Endothelial cell of umbilical vein (primary cell): ENCODE measurements around the gene NR6A1. TPM values are rescaled to one million over a fixed set of nuclear protein-coding genes. Genes with fewer than 3 reads are reported as not detected.

Experiments used
- BruUV-seq: library from RNA; stranded (reverse); fragments of 400-500 nt; replicated peaks from 2 replicates; lab custom pipeline; 2021; lab: Mats Ljungman, UMichigan
- CTCF ChIA-PET: fragments of 300-600, 350-600 bp; sonication (Branson Sonifier 250); formaldehyde crosslinking; loops from one replicate; lab custom pipeline; 2021; ENCODE audit warnings: antibody characterized with exemption, inconsistent platforms; lab: Charles Lee
- POLR2A ChIA-PET: fragments of 300-600, 350-600 bp; sonication (Branson Sonifier 250); formaldehyde crosslinking; loops from one replicate; lab custom pipeline; 2021; ENCODE audit warnings: antibody characterized with exemption, inconsistent platforms; lab: Charles Lee
- DNase-seq: peaks from one replicate; pipeline ENCODE4 v3.0.0-alpha.2; 2011; ENCODE audit warnings: low read depth, low spot score
- FAIRE-seq: peaks from 2 replicates; lab custom pipeline; 2011; peaks lifted over from hg19 to GRCh38; lab: Jason Lieb, UNC
- H2AFZ ChIP-seq: 2 replicates; pipeline ENCODE4 v1.6.0; 2012; ENCODE audit warnings: low read depth, low read length, control low read depth, inconsistent platforms
- H3K27ac ChIP-seq: 2 replicates; pipeline ENCODE4 v1.5.1; 2011; ENCODE audit warnings: low read depth, mild to moderate bottlenecking, control low read depth, low read length, moderate library complexity; ENCODE audit not compliant: insufficient read depth
- H3K27me3 ChIP-seq, 2 experiments: 2 replicates each; pipeline versions ENCODE4 v1.6.0 to v1.6.1; 2011; ENCODE audit warnings: low read length in 2 of 2, mixed read lengths in 1 of 2; ENCODE audit not compliant: control insufficient read depth in 2 of 2, insufficient read depth in 2 of 2
- H3K36me3 ChIP-seq, 2 experiments: 2 replicates in 1 of 2; 3 replicates in 1 of 2; pipeline ENCODE4 v1.5.1; 2011; ENCODE audit warnings: low read length in 2 of 2, mild to moderate bottlenecking in 1 of 2, moderate library complexity in 1 of 2; ENCODE audit not compliant: control insufficient read depth in 2 of 2, insufficient read depth in 2 of 2; ENCODE audit errors: extremely low read depth in 1 of 2
- H3K4me1 ChIP-seq: 3 replicates; pipeline ENCODE4 v1.5.1; 2011; ENCODE audit warnings: mild to moderate bottlenecking, low read length; ENCODE audit not compliant: control insufficient read depth, insufficient read depth; ENCODE audit errors: extremely low read depth
- H3K4me2 ChIP-seq: 2 replicates; pipeline ENCODE4 v1.6.1; 2011; ENCODE audit warnings: low read length, control low read depth, mixed read lengths; ENCODE audit not compliant: insufficient read depth
- H3K4me3 ChIP-seq, 3 experiments: fragments of 200-600 bp in 1 of 3; sonication (generic), shearing (Covaris generic) in 1 of 3; replicated peaks in 1 of 3; 2 replicates each; pipeline ENCODE4 v1.5.1; 2011 to 2016; ENCODE audit warnings: control low read depth in 3 of 3, low read length in 3 of 3, mild to moderate bottlenecking in 2 of 3, inconsistent platforms in 1 of 3, low read depth in 1 of 3, moderate library complexity in 1 of 3; ENCODE audit not compliant: insufficient read depth in 1 of 3
- H3K79me2 ChIP-seq: 2 replicates; pipeline ENCODE4 v1.6.0; 2012; ENCODE audit warnings: low read length, inconsistent platforms; ENCODE audit not compliant: control insufficient read depth, insufficient read depth
- H3K9ac ChIP-seq: replicated peaks from 2 replicates; pipeline ENCODE3; 2011; ENCODE audit warnings: low read length, control low read depth; ENCODE audit not compliant: insufficient read depth; ENCODE audit errors: extremely low read depth
- H3K9me1 ChIP-seq: replicated peaks from 3 replicates; pipeline ENCODE4 v1.6.0; 2011; ENCODE audit warnings: mild to moderate bottlenecking, low read length; ENCODE audit not compliant: control insufficient read depth, insufficient read depth; ENCODE audit errors: extremely low read depth
- H3K9me3 ChIP-seq: replicated peaks from 2 replicates; pipeline ENCODE4 v1.5.1; 2012; ENCODE audit warnings: low read length, inconsistent platforms; ENCODE audit not compliant: control insufficient read depth, insufficient read depth
- H4K20me1 ChIP-seq: replicated peaks from 2 replicates; pipeline ENCODE3; 2011; ENCODE audit warnings: mild to moderate bottlenecking, low read length; ENCODE audit not compliant: control insufficient read depth, insufficient read depth; ENCODE audit errors: extremely low read depth
- FOS ChIP-seq: IDR thresholded peaks from 2 replicates; pipeline ENCODE4 v1.6.1; 2011; ENCODE audit warnings: mild to moderate bottlenecking, low read length, moderate library complexity, borderline replicate concordance; ENCODE audit not compliant: insufficient read depth
- GATA2 ChIP-seq: IDR thresholded peaks from 2 replicates; pipeline ENCODE4 v1.7.0; 2011; ENCODE audit warnings: low read depth, mild to moderate bottlenecking, moderate library complexity, mixed read lengths, low read length; ENCODE audit not compliant: insufficient read length, insufficient read depth
- JUN ChIP-seq: IDR thresholded peaks from 2 replicates; pipeline ENCODE4 v1.6.1; 2011; ENCODE audit warnings: borderline replicate concordance, low read depth; ENCODE audit not compliant: insufficient read length, insufficient read depth
- MAX ChIP-seq: IDR thresholded peaks from 2 replicates; pipeline ENCODE4 v1.6.1; 2011; ENCODE audit not compliant: insufficient read depth, insufficient read length
- MYC ChIP-seq: IDR thresholded peaks from one replicate; pipeline ENCODE4 v1.6.1; 2011; ENCODE audit warnings: mild to moderate bottlenecking, low read depth, low read length
- POLR2A ChIP-seq: IDR thresholded peaks from 2 replicates; pipeline ENCODE4 v1.6.1; 2012; ENCODE audit warnings: low read depth, mild to moderate bottlenecking, control low read depth, low read length
- POLR2AphosphoS5 ChIP-seq: IDR thresholded peaks from 2 replicates; pipeline ENCODE4 v1.6.1; 2012; ENCODE audit warnings: low read depth, mild to moderate bottlenecking, control low read depth, low read length, moderate library complexity; ENCODE audit not compliant: insufficient read depth
- dilution Hi-C: fragments of 300-500 bp; cut with MboI; formaldehyde crosslinking; loops from one replicate; pipeline ENCODE4 v1.15.0; 2019; ENCODE audit warnings: low sequenced_read_pairs; ENCODE audit not compliant: extremely low pct_ligation_motif_present
- intact Hi-C: fragments of 100-400 bp; cut with micrococcal nuclease; formaldehyde crosslinking; loops from one replicate; pipeline ENCODE4 v1.10.0; 2022
- polyA plus RNA-seq, 4 experiments: library from polyadenylated mRNA; depleted of rRNA in 3 of 4; stranded (reverse) in 3 of 4; unstranded in 1 of 4; fragments of >200 nt; gene quantifications; 2 replicates each; pipeline versions ENCODE4 v1.2.1 to v1.2.3, GENCODE V29; 2011 to 2012; ENCODE audit warnings: missing spikeins in 1 of 4
- total RNA-seq: library from RNA; stranded (reverse); gene quantifications from 2 replicates; pipeline ENCODE4 v1.2.3, GENCODE V29; 2021
- TF ChIP-seq, protein P1 (sequence below), 2 donors: IDR thresholded peaks; 1 replicate in 1 of 2; 2 replicates in 1 of 2; pipeline ENCODE4 v1.5.1; 2011; ENCODE audit warnings: low read length in 2 of 2, mild to moderate bottlenecking in 2 of 2, moderate library complexity in 2 of 2, control low read depth in 1 of 2, inconsistent platforms in 1 of 2, low read depth in 1 of 2; ENCODE audit not compliant: insufficient read depth in 1 of 2; ENCODE audit errors: extremely low read depth in 1 of 2

NR6A1 gene
- total and polyA plus RNA-seq, 2 donors (not counting 3 experiments of a cell fraction or from before 2014, with no cell fraction given) = 0.17 to 1.2 TPM

DNA sequence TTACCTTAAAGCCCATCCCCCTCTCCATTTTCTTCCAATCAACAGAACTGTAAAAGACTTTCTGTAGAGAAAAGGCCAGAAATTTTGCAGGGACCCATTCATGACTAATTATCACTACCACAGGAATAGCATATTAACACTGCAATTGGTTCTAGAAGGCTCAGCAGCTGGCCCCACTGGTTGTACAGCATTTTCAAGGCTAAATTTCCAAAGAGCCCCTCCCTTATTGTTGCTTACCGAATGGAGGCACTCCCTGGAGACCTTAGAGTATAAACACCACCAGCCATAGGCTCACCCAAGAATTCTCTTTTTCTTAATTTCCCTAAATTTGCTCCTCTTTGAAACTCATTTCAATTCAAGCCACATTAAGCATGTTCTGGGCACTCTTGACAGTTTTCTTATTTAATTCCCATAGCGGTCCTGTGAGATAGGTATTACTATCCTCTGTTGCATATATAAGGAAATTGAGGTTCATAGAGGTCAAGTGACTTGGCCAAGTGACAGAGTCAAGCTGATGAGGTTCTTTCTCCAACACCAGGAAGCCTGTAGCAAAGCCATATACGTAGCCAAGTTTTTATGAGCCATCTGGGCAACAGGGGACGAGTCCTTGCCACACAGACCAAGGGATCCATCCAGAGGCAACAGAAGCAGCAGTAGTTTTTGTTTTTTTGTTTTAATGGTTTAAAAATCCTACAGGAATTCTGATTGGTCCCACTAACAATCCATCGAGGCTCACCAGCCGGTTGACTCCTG lies 180.0 kb downstream of the NR6A1 start:
- no peak for DNase-seq
- CTCF ChIA-PET = interaction anchor here (1.4 kb wide), 1 partner anchor 26 kb away, joined by 7 read pairs; no protein-coding TSS in a partner anchor
- dilution Hi-C loops = no loop called here

More for the DNA sequence above, 180.0 kb downstream of the NR6A1 start:
- Histone ChIP-seq H3K79me2 (no peaks in the 10 kb centered on the region), H4K20me1 (no peaks in the 10 kb centered on the region), H3K9me1 (no peaks in the 10 kb centered on the region), H2AFZ (no peak overlapping the region), H3K4me3 (no peak overlapping the region), H3K9ac (no peak overlapping the region), H3K27me3 (peaks cover 25 to 37% of the 10 kb centered on the region in 2 experiments), H3K27ac (no peak overlapping the region), H3K36me3 (no peaks in the 10 kb centered on the region), H3K4me1 (no peaks in the 10 kb centered on the region), H3K4me2 (no peak overlapping the region), H3K9me3 (no peaks in the 10 kb centered on the region)
- no peak for TF ChIP-seq JUN
- TF ChIP-seq FOS = no peak
- TF ChIP-seq POLR2AphosphoS5 = no peak
- no peak for TF ChIP-seq GATA2
- TF ChIP-seq MAX = no peak
- TF ChIP-seq POLR2A = no peak
- TF ChIP-seq, protein P1, sequence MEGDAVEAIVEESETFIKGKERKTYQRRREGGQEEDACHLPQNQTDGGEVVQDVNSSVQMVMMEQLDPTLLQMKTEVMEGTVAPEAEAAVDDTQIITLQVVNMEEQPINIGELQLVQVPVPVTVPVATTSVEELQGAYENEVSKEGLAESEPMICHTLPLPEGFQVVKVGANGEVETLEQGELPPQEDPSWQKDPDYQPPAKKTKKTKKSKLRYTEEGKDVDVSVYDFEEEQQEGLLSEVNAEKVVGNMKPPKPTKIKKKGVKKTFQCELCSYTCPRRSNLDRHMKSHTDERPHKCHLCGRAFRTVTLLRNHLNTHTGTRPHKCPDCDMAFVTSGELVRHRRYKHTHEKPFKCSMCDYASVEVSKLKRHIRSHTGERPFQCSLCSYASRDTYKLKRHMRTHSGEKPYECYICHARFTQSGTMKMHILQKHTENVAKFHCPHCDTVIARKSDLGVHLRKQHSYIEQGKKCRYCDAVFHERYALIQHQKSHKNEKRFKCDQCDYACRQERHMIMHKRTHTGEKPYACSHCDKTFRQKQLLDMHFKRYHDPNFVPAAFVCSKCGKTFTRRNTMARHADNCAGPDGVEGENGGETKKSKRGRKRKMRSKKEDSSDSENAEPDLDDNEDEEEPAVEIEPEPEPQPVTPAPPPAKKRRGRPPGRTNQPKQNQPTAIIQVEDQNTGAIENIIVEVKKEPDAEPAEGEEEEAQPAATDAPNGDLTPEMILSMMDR (IDR thresholded peaks at IDR 0.05; ENCODE audit: extremely low read depth in 1 of 2, insufficient read depth in 1 of 2, low read depth in 1 of 2, low read length in 2 of 2) = no peak
- no peak for TF ChIP-seq MYC
- intact Hi-C loops = no loop called here
- BruUV-seq = no TSS peak
- no peak for FAIRE-seq
- POLR2A ChIA-PET = no interaction called here
